ENCODE data around the gene GNS. TPM values are rescaled to one million over a fixed set of nuclear protein-coding genes. Genes with fewer than 3 reads are reported as not detected.

Gene GNS
- total RNA-seq, 1 donor from 2014 or later = 47.0 TPM

DNA sequence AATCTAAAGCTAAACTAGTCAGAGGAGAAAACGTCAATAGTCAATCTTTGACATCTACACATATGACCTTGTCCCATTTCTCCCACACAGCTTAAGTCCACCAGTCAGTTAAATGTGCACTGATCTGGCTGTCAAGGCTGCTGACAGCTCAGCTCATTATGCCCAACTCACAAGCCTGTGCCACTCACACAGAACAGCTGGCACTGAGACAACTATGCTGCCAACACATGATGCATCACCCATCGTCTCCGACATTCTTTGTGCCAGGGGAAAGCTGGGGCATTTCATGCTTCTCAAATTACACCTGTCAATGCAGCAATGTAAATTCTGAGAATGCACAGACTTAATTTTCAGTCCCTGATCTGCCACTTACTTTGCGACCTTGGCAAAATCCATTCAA lies 25.3 kb downstream of the GNS start:
- Mint-ChIP-seq H3K27me3 (ENCODE audit: low read depth) (no peaks in the 10 kb centered on the region), H3K36me3 (ENCODE audit: low read depth) (peaks cover 11% of the 10 kb centered on the region), H3K4me1 (peaks cover 9% of the 10 kb centered on the region), H3K4me3 (no peak overlapping the region), H3K27ac (ENCODE audit: unreplicated experiment) (no peak overlapping the region), H3K9me3 (no peaks in the 10 kb centered on the region)
- DNase-seq (ENCODE audit: low read depth, low spot score) = no peak
- TF ChIP-seq, protein P1, sequence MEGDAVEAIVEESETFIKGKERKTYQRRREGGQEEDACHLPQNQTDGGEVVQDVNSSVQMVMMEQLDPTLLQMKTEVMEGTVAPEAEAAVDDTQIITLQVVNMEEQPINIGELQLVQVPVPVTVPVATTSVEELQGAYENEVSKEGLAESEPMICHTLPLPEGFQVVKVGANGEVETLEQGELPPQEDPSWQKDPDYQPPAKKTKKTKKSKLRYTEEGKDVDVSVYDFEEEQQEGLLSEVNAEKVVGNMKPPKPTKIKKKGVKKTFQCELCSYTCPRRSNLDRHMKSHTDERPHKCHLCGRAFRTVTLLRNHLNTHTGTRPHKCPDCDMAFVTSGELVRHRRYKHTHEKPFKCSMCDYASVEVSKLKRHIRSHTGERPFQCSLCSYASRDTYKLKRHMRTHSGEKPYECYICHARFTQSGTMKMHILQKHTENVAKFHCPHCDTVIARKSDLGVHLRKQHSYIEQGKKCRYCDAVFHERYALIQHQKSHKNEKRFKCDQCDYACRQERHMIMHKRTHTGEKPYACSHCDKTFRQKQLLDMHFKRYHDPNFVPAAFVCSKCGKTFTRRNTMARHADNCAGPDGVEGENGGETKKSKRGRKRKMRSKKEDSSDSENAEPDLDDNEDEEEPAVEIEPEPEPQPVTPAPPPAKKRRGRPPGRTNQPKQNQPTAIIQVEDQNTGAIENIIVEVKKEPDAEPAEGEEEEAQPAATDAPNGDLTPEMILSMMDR (conservative IDR thresholded peaks at IDR 0.05) = no peak

GRCh38 chr12:64731683-64732082 lies 27.5 kb downstream of the GNS start:
- Mint-ChIP-seq H3K4me1 (peaks cover 9% of the 10 kb centered on the region), H3K27me3 (ENCODE audit: low read depth) (no peaks in the 10 kb centered on the region), H3K4me3 (no peak overlapping the region), H3K9me3 (no peaks in the 10 kb centered on the region), H3K36me3 (ENCODE audit: low read depth) (peaks cover 9% of the 10 kb centered on the region), H3K27ac (ENCODE audit: unreplicated experiment) (no peak overlapping the region)
- DNase-seq (ENCODE audit: low read depth, low spot score) = no peak
- TF ChIP-seq, protein P1 (conservative IDR thresholded peaks at IDR 0.05) = no peak

DNA sequence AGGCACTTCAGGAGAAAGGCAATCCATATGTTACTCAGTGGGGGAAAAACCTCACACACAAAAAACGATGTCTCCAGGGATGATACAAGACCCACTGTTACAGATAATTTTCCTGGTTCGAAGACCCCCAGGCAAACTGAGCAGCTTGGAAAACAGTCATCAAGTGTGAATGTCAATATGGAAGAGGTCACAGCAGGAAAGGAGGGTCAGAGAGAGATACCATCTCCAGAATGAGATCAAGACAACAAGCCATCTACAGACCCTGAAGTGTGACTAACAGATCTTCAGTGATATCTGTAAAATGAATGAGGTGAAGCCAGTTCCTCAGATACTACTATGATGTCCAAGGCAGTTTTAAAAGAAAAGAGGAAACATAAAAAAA lies 28.6 kb downstream of the GNS start:
- Mint-ChIP-seq H3K27ac (ENCODE audit: unreplicated experiment) (no peak overlapping the region), H3K36me3 (ENCODE audit: low read depth) (peaks cover 5% of the 10 kb centered on the region), H3K27me3 (ENCODE audit: low read depth) (no peaks in the 10 kb centered on the region), H3K4me1 (peaks cover 9% of the 10 kb centered on the region), H3K4me3 (no peak overlapping the region), H3K9me3 (no peaks in the 10 kb centered on the region)
- TF ChIP-seq, protein P1 (conservative IDR thresholded peaks at IDR 0.05) = no peak
- DNase-seq (ENCODE audit: low read depth, low spot score) = no peak

DNA sequence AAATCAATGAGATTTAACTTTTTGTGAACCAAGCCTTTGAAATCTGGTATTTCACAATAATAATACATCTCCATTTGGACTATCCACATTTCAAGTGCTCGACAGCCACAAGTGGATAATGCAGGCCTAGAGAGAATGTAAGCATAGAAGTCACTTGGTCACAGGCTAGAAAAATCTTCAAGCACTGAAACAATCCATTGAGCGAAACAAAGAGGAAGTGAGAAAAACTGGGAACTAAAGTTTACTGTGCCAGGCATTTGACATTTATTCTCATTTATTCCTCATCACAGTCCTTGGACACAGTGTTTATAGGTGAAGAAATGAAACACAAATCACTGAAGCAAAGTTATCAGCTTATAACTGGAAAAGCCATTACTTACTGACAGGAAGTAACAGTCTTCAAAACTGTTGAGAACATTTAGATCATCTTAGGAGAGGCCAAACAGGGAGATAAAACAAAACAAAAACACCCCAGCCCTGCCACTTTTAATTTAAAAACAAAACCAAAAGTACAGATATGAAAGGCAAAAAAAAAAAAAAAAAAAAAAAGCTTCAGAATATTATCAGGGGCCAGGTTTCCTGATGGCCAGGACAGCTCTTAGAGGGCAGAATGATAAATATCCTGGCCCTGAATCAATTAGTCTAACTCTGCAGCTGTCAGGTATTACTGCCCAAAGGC lies 29.2 kb downstream of the GNS start:
- Mint-ChIP-seq H3K4me1 (peaks cover 9% of the 10 kb centered on the region), H3K36me3 (ENCODE audit: low read depth) (peaks cover 5% of the 10 kb centered on the region), H3K4me3 (no peak overlapping the region), H3K27me3 (ENCODE audit: low read depth) (no peaks in the 10 kb centered on the region), H3K9me3 (no peaks in the 10 kb centered on the region), H3K27ac (ENCODE audit: unreplicated experiment) (no peak overlapping the region)
- TF ChIP-seq, protein P1 (conservative IDR thresholded peaks at IDR 0.05) = no peak
- DNase-seq (ENCODE audit: low read depth, low spot score) = no peak

DNA sequence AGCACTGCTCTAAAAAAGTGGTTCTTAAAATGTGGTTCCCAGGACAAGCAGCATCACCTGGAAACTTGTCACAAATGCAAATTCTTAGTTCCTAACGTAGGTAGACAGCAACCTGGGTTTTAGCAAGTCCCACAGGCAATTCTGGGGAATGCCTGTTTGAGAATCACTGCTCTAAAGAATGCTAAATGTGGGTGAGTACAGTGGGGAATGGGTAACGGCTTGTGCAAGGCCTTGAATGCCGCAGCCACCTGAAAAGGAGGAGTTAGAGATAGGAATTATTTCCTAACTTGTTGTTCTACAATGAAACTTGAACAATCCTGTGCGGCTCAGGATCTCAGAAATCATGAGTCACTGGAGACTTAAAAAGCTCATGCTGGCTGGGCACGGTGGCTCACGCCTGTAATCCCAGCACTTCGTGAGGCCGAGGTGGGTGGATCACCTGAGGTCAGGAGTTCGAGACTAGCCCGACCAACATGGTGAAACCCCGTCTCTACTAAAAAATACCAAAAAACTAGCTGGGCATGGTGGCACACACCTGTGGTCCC lies 34.9 kb downstream of the GNS start:
- Mint-ChIP-seq H3K27me3 (ENCODE audit: low read depth) (no peaks in the 10 kb centered on the region), H3K36me3 (ENCODE audit: low read depth) (peaks cover 5% of the 10 kb centered on the region), H3K27ac (ENCODE audit: unreplicated experiment) (no peak overlapping the region), H3K4me1 (no peaks in the 10 kb centered on the region), H3K4me3 (no peak overlapping the region), H3K9me3 (no peaks in the 10 kb centered on the region)
- TF ChIP-seq, protein P1 (conservative IDR thresholded peaks at IDR 0.05) = no peak
- no peak for DNase-seq (ENCODE audit: low read depth, low spot score)
